Stimulated activated CD8-positive, alpha-beta memory T cell treated with anti-CD3 and anti-CD28 coated beads, Interleukin-4, amount 100 ng/mL, for 4 hours (primary cell): Measurements from ENCODE around the gene KIF18B.
A peak's percentile ranks its signal among the peaks of the same experiment; 100 is the strongest.

Experiments used
- DNase-seq, 2 donors: peaks; one replicate each; pipeline ENCODE4 v3.0.0-alpha.2; 2020; ENCODE audit warnings: low read depth in 2 of 2, low spot score in 1 of 2

The KIF18B gene

GRCh38 chr17:44921122-44921882 is 26.3 kb downstream of the KIF18B start:
- DNase-seq = no peak

DNA sequence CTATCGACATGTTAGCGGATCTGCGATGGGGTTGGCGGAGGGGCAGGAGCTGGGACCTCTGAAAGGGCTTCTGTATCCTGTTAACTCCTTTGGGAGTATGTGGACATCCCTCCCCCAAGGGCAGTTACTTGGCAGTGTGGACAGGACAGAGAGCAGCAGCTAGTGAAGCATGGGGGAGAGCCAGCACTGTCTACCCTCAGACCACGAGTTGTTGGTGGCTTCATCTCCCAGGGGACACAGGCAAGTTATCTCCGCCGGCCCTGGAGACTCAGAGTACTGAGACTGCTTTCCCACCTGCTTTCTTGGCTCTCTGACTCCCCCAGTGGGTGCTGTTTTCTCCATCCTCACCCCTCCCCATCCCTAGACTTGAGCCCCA is 27.0 kb downstream of the KIF18B start:
- DNase-seq = no peak

DNA sequence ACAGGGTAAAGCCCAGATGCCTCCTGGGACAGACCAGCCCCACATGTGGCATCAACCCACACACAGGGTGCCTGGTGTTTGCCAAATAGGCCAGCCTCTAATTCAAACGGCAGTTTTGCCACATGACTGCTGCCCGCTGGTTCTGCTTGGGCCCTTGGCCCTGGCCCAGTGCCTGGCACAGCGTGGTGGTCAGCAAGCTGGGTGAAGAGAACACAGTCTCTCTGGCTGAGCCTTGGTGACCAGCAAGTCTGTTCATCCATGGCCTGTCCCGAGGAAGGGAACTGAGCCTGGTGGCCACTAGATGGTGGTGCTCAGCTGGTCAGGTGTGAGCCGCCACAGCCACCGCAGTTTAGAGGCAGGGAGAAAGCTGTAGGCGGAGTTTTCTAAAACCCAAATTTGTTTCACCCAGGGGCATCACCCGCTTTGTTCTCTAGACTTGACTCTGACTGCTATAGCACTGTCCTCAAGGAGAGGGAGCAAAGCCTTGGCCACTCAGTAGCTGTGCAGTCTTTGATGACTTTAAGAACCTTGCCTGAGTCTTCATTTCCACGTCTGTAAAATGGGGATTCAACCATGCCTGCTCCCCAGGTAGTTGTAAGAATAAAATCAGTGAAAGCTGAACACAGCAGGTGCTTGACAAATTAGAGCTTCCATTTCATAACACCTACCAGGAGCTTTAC is 27.5 kb downstream of the KIF18B start:
- peak; percentile 18 to 21 for DNase-seq

DNA sequence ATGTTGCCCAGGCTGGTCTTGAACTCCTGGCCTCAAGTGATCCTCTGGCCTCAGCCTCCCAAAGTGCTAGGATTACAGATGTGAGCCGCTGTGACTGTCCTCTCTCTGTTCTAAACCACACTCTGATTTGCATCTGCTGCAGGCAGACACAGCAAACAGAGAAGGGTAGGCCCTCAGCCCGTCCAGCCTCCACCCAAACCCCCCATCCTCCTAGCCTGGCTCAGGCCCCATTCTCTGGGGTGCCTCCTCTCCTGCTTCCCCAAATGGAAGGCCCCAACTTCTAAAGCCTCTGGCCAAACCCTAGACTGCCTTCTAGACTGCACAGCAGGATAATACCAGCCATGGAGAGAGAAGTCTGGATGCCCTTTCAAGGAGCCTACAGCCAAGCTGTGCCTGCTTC is 28.2 kb downstream of the KIF18B start:
- no peak for DNase-seq

DNA sequence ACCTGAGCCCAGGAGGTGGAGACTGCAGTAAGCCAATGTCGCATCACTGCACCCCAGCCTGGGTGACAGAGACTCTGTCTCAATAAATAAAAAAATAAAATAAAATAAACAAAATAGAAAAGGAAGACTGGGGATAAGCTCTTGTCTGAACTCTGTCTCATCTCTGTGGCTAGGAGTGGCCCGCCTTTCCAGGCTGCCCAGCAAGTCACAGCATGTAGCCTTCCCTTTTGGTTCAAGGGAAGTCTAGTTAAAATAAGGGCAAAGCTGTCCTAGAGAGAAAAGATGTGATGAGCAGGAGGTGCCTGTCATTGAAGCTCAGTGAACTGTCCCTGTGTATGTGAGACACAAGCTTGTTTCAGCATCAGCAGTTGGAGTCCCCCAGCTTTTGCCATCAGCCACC is 29.6 kb downstream of the KIF18B start:
- DNase-seq = no peak

DNA sequence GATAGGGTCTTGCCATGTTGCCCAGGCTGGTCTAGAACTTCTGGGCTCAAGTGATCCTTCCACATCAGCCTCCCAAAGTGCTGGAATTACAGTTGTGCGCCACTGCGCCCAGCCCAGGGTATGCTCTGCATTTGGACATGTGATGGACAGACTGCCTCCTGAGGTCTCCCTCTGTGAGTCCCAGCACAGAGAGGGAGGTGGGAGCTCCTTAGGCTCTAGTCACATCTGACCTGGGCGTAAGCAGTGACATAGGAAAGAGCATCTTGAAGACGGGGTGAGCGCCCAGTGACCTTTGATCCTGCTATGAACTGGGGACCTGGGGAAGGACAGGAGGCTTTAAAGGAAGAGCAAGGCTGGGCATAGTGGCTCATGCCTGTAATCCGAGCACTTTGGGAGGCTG is 30.1 kb downstream of the KIF18B start:
- DNase-seq = no peak

- DNase-seq = no peak
These were observed 30.8 kb downstream of the KIF18B start for GRCh38 chr17:44916781-44917241.

GRCh38 chr17:44915862-44916780 is 31.5 kb downstream of the KIF18B start:
- DNase-seq = no peak

- DNase-seq = no peak
These were observed 32.2 kb downstream of the KIF18B start, which contains the start of gene GFAP for GRCh38 chr17:44915321-44915726. GFAP (minus strand) TSS chr17:44915500; CDS start chr17:44915486, 14 bp downstream.

- no peak for DNase-seq
These were observed 32.8 kb downstream of the KIF18B start for GRCh38 chr17:44914698-44915271.

- no peak for DNase-seq
These were observed 33.4 kb downstream of the KIF18B start for GRCh38 chr17:44914148-44914547.

GRCh38 chr17:44913676-44914075 is 33.9 kb downstream of the KIF18B start:
- no peak for DNase-seq

- no peak for DNase-seq
These were observed 34.6 kb downstream of the KIF18B start for GRCh38 chr17:44912763-44913544.

GRCh38 chr17:44911133-44912001 is 36.2 kb downstream of the KIF18B start:
- peak in 1 of 2 donors; percentile 10 for DNase-seq

DNA sequence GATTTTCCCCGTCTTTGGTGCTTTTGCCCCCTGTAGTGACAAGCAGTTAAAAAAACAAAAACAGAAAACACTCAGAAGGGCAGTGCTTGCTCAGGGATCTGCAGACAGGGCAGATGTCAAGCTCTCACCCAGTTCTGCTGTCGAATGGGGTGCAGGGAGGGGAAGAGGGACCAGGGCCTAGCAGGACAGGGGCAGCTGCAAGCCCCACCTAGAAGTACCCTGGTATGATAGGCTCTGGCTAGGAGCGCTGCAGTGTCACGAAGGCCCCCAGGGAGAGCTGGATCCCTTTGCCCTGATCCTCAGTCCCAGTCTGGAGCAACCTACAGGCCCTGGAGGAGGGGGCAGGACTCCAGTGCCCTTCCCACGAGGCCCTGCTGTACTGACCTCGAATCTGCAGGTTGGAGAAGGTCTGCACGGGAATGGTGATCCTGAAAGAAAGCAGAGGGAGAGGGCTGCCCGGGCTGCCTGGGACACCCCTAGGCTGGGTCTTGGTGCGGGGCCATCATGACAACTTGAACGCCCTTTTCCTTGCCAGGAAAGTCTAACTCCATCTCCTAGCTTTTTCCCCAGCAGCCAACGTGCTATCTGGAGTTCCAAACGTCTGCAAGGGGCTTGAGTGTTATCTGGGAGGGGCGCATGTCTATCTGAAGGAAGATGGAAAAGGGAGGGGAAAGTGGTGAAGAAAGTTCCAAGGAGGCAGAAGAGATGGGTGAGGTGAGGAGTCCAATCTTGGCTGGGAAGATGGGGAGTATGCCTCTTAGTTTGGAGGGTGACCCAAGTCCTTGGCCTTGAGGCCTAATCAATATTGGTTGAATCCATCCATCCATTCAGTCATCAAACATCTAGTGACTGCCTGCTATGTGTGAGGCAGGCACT is 37.1 kb downstream of the KIF18B start:
- no peak for DNase-seq

DNA sequence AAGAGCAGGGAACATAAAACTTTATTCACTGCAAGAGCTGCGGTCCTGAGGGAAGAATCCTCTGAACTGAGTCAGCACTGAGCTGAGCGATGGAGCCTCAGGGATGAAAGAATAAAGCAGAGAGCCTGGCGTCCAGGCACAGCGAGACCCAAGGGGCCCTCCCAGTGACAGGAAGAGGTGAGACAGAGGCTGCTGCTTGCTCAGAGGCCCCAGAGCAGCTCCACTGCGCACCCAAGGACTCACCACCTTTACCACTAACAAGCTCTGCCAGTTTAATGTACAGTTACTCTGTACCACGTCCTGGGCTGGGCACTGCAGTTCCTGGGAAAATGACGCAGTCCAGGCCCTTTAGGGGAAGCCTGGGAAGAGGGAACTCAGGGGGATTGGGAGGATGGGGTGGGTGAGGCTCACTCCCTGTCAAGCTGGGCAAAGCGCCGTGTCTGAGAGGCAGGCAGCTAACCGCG is 37.9 kb downstream of the KIF18B start:
- no peak for DNase-seq

DNA sequence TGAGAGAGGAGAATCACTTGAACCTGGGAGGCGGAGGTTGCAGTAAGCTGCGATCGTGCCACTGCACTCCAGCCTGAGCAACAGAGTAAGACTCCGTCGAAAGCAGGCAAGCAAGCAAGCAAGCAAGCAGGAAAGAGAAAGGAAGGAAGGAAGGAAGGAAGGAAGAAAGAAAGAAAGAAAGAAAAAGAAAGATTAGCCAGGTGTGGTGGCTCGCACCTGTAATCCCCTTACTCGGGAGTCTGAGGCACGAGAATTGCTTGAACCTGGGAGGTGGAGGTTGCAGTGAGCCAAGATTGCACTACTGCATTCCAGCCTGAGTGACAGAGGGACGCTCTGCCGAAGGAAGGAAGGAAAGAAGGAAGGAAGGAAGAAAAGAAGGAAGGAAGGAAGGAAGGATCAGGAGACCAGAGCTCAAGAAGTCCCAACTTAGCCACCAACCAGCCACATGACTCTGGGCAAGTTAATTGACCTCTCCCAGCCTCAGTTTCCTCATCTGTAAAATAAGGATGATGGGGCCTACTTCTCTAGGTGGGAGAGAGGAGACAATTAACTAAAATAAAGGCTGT is 38.7 kb downstream of the KIF18B start:
- DNase-seq = no peak
